Stimulated activated CD4-positive, alpha-beta T cell treated with anti-CD3 and anti-CD28 coated beads, Interleukin-1b, Interleukin-23, amount 100 ng/mL, for 48 hours (primary cell): Measurements from ENCODE around the gene RTN4RL1.
A peak's percentile ranks its signal among the peaks of the same experiment; 100 is the strongest.

Experiments
- DNase-seq: peaks from one replicate; pipeline ENCODE4 v3.0.0-alpha.2; 2020

RTN4RL1 gene

DNA sequence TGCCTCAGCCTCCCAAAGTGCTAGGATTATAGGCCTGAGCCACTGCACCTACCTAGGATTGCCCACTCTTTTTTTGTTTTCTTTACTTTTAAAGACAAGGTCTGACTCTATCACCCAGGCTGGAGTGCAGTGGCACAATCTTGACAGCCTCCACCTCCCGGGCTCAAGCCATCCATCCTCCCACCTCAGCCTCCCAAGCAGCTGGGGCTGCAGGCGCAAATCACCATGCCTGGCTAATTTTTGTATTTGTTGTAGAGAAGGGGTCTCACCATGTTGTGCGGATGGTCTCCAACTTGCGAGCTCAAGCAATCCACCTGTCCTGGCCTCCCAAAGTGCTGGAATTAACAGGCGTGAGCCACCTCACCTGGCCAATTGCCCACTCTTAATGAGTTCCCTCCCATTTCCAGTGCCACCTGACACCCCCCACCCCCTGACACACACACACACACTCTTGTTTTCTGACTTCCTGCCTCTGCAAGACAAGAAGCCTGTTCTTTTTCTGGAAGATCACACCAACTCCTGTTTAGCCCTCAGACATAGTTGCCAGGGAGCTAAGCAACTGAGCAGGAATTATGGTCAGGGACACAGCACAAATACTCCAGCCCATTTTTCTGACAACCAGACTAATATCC lies 19.2 kb upstream of the RTN4RL1 start:
- no peak for DNase-seq

DNA sequence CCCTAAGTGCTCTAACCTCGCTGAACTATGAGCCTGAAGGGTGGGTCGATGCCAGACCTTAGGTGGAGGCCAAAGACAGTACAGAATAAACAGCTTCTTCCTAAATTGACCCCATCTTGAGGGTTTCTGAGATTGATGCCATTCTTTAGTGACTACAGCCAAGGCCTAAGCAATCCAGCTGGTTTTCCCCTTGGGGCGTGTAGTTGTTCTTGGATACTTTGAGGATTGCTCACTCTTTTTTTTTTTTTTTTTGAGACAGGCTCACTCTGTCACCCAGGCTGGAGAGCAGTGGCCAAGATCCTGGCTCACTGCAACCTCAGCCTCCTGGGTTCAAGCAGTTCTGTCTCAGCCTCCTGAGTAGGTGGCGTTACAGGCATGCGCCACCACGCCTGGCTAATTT lies 18.7 kb upstream of the RTN4RL1 start:
- no peak for DNase-seq

DNA sequence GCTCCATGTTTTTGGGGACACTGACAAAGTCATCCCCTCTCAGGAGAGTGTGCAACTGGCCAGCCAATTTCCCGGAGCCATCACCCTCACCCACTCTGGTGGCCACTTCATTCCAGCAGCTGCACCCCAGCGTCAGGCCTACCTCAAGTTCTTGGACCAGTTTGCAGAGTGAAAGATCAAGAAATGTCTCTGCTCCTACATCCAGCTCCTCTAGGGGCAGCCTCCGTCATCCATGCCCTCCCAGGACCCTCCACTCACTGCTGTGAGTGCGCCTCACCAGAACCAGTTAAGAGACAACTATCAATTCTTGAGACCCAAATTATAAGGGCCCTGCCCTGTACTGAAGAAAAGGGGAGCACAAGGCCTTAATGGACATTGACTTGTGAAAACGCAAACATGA lies 17.8 kb upstream of the RTN4RL1 start:
- DNase-seq = no peak

DNA sequence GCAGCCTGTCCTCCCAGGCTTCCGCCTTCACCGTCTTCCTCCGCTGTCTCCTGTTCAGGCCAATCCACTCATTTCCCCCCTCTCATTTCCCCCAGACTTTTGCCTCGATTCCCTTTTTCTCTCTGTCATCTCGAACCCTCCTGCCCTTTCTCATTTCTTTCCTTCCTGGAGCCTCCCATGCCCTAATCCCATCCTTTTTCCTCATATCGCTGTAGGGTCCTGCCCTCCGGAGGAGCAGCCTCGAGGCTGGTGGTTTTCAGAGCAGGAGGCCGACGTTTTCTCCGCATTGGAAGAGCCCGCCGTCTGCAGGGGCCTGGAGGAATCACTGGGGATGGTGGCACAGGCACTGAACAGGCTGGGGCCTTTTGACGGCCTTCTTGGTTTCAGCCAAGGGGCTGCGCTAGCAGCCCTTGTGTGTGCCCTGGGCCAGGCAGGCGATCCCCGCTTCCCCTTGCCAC lies 17.3 kb upstream of the RTN4RL1 start:
- DNase-seq = no peak

DNA sequence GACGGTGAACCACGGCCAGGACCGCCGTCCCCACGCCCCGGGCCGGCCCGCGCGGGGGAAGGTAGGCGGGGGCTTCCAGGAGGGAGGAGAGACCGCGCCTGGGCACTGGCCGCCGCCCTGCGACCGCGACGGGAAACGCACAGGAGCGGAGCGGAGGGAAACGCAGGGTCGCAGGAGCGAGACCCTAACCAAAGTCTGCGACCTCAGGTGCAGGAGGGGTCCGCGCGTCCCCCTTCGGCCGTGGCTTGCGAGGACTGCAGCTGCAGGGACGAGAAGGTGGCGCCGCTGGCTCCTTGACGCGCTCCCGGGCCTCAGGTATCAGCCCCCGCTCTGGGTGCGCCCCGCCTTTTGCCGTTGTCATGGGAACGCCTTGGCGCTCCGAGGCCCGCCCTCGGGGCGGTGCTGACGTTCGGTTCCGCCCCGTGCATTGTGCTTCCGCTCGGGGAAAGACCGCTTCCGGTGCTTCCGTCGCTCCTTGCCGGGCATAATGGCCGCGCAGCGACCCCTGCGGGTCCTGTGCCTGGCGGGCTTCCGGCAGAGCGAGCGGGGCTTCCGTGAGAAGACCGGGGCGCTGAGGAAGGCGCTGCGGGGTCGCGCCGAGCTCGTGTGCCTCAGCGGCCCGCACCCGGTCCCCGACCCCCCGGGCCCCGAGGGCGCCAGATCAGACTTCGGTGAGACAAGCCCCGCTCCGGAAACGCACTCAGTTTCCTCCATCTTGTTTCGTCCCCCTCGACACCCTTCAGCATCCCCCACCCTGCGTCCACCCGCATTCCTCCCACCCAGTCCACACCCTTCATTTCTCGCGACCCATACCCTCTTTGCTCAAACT lies 16.6 kb upstream of the RTN4RL1 start, which contains the start of gene OVCA2:
TSS of gene OVCA2 (plus strand) at position 462 of the 829 bp plus-strand sequence. CDS start at position 488, 26 bp downstream.
- peak; percentile 96 for DNase-seq

DNA sequence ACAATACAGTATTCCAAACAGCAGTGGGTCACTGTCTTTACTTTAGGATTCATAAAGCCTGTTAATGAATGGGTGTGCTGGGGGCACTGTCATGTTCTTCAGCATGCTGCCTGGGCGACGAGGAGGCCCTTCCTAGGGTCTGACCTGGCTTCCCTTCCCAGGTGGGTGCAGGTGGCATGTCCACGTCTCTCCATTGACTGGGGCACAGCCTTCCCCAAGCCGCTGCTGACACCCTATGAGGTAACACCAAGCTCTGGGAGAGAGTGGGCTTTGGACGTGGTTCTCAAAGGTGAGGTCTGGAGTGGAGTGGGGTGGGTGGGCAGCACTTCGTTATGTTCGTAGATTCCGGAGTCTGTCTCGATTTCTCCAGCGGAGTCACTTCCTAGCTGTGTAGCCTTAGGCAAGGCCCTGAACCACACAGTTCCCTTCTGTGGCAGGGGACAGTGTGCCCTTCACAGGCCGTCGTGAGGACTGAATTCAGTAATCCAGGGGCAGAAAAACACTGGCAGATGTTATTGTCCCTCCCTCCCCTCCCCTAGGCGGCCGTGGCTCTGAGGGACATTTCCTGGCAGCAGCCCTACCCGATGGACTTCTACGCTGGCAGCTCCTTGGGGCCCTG lies 15.9 kb upstream of the RTN4RL1 start:
- no peak for DNase-seq

DNA sequence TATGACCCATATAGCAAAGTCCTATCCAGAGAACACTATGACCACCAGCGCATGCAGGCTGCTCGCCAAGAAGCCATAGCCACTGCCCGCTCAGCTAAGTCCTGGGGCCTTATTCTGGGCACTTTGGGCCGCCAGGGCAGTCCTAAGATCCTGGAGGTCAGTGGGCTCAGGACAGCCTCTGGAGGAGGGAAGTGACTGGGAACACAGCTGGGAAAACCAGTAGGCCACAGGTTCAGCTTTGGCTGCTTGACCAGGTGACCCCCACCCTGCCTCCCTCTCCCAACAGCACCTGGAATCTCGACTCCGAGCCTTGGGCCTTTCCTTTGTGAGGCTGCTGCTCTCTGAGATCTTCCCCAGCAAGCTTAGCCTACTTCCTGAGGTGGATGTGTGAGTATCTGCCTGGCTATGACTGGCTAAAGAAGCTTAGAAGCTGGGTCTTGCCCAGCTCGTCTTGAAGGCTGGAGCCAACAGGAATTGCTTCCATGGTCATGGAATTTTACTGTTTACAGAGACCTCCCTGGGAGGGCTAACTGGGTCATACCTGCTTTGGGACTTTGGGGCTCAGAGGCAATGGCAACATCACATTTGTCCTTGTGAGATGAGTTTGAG lies 15.2 kb upstream of the RTN4RL1 start:
- no peak for DNase-seq

DNA sequence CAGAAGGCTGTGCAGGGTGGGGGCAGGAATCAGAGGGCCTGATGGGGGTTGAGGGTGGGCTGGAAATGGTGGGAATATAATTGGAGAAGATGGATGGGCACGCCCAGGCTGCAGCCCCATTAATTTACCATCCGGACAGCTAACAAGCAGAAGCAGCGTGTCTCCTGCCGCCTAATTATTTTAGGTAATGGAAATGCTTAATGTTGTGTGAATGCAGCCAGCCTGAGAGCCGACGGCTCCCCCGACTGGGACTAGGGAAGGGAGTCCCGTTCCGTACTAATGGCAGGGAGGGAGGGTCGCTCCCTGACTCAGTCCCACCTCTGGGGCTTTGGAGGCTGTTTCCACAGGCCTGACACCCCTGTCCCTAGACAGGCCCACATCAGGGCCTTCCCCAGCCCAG lies 12.0 kb upstream of the RTN4RL1 start:
- no peak for DNase-seq

DNA sequence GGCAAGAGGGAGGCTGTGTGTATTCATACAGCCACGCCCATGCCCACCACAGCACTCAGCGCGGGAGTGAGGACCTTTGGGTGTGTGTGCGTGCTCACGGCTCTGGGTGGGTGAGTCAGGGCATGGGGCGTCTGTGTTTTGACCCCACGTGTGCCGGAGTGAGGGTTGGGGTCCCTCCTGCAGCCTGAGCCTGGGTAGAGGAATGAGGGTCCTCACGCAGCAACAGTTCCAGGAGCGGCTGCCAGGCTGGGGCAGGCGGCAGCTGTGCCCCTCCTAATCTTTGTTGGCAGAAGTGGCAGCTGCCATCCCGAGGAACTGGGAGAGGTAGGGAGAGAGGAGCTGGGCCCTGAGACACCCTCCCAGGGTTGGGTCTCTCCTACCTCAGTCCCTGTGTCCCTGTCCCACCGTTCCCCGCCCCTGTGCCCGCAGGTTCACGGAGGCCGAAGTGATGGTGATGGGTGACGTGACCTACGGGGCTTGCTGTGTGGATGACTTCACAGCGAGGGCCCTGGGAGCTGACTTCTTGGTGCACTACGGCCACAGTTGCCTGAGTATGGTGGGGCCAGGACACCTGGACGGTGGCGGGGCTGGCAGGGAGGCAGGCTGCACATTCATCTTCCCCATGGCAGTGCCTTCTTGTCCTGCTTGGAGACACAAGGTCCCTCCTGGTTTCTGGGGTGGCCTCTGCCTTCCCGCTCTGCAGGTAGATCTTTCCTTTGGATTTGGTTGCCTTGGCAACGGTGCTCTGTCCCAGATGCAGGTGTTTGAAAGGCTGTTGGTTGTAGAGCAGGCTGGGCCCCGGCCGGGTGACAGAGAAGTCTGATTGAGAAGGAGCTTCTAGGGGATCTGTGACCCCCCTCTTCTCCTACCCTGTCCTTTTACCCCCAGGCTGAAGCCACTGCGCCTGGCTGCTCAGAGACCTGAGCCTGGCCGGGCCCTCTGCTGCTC lies 10.7 kb upstream of the RTN4RL1 start:
- no peak for DNase-seq

DNA sequence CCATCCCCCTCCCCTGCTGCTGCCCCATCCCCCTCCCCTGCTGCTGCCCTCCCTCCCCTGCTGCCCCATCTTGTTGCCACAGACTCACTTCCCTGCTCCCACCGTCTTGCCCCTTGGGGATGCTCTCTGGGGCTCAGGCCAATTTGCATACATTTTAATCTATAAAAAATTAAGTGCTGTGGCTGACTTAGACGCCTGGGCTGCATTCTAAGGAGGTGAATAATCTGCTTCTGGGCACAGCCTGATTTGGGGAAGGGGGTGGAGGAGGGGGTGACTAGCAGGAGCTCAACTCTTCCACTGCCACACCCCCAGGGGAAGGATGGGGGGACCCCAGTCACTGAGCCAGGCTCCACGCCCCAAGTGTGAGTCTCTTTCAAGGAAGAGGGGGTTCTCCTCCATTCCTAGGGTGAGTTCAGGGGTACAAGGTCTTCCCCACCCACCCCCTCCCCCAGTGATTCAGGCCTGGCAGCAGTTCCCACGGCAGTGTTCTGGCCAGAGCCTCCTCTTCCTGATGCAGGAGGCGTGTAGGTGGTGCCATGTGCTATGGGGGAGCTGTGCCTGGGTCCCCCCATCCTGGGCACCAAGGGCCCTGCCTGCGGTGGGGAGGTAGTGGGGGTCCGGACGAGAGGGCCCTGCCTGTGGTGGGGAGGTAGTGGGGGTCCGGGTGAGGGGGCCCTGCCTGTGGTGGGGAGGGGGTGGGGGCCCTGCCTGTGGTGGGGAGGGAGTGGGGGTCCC lies 9.8 kb upstream of the RTN4RL1 start:
- no peak for DNase-seq

DNA sequence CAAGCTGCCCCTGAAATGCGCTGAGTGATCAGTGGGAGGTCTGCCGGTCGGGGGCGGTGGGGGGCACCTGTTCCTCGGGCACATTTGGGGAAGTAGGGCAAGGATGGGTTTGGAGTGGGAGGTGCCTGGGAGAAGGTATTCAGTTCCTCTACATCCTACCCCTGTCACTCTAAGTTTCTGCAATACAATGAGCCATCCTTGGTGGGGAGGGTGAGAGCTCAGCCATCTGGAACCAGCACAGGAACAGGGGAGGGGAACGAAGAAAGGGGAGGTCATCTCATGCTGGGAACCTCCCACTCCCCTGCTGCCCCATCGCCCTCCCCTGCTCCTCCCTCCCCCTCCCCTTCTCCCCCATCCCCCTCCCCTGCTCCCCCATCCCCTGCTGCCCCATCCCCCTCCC lies 9.0 kb upstream of the RTN4RL1 start:
- no peak for DNase-seq

DNA sequence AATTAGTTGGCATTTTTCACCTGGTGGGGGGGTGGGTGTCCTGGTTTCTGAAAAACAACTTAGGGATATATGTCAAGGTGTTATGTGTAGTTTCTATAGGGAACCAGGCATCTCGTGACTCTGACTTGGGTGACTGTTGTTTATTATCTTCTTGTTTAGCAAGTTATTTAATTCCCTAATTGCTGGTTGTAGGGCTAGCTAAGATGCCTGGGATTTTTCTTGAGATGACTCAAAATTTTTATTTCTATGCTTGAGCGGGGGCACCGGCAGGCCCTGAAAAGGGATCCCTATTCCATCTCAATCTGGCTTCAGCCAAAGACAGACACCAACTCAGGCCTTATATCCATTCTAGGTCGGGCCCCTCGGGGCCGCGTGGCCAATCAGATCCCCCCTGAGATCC lies 8.0 kb upstream of the RTN4RL1 start:
- DNase-seq = no peak

DNA sequence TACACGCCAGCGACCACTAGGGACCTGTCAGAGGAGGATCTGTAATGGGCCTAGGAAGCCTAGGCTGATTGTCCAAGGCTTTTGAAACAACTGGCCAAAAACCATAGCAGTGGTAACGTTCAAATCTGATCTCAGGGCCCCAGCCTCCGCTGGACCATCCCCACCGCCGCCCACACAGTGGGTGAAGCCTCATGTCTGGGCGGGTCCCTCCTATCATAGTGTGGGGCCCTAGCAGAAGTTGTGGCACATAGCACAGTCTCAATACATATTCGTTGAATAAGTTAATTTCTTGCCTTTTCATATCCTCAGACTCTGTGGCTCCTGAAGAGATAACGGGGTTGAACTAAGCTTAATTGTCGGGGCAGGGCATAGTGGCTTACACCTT lies 5.6 kb upstream of the RTN4RL1 start:
- peak; percentile 71 for DNase-seq

DNA sequence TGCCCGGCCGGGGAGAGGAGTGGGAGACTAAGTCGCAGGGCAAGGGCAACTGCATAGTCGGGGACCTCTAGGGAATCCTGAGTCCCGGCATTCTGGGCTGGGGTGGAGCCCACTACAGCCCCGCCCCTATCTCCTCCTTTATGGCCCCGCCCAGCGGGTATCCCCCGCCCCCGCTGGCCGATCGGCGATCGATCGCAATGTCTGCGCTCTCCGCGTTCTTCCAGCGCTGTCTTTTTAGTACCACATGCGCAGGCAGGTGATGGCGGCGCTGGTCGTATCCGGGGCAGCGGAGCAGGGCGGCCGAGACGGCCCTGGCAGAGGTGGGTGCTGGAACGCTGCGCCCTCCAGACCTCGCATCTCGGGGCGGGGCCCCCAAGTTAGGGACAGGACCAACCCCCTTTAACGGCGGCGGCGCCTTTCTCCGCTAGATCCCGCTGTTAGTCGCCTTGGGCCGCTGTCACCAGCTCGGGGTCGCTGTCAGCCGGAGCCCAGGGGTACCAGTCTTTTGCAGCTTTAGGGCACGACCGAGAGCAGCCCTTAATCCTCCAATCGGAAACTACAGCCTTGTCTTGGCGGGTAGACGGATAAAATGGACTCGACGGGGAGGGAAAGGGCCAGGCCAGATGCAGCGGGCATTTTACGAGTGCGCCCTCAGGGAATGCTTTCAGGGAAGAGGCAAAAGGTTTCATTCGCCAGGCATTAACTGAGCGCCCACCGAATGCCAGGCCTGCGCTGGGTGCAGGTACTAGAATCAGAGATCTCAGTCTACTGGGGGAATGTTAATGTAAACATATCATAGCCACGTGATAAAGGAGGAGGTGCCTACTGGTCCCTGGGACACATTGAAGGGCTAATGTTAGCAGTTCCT lies 5.0 kb upstream of the RTN4RL1 start, which contains the start of gene DPH1:
TSS of gene DPH1 (plus strand) at position 243 of the 868 bp plus-strand sequence. CDS start at position 260, 17 bp downstream.
- DNase-seq = peak; percentile 88

DNA sequence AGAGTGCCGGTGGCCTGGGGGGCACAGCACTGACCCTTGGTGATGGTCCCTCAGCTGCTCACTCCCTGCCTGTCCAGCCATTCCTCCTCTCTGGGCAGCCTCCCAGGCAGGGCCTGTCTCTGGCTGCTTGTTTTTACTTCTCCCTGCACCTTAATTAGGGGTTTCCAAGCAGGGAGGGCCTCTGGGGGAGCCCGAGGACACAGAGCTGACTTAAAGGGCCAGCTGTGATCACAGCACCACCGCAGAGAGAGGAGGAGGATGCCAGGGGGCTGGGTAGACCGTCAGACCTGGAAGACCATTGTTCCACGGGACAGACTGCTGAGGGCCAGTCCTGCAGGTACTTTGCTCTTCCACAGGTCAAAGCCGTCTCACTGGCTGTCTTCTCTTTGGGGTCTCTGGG lies 3.6 kb upstream of the RTN4RL1 start:
- DNase-seq = no peak

DNA sequence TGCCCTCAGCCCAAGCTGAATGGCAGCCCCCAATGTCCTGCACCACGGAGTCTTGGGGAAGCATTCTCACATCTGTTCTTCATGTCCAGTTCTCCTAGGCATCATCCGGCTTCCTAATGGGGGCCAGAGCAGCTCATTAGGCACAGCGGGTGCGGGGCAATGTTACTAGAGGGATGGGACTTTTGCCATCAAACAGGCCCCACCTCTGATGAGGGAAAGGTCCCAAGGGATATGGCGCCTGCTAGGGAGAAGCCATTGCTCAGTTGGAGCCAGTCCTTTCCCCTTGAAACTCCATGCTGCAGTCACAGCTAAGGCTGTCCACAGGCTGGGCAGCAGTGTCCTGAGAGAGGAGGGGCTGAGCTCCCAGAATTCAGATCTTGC lies 3.1 kb upstream of the RTN4RL1 start:
- DNase-seq = no peak

DNA sequence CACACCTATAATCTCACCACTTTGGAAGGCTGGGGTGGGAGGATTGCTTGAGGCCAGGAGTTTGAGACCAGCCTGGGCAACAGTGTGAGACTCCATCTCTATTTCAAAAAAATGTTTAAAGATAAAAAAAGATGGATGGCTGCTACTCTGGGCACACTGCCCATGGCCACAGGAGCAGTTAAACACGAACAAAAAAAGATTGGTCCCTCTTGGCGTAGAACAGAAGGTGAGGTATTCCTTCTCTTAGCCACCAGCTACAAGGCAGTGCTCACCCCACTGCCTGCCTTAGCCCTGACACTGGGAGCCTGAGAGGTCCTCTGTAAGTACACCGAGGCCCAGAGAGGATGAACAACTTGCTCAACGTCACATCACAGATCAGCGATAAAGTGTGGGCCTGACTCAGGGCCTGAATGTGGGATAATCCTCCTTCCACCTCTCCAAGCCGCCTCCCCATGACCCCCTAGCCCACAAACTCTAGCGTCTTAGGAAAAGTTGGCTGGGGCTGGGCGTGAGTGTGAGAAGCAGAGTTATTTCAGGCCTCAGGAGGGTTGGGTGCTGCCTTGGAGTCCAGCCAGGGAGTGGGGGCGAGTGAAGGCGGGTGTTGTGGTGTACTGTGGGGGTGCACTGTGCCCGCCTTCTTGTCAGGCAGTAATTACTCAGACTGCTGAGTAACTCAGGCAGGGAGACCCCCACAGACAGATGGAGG lies 2.5 kb upstream of the RTN4RL1 start:
- no peak for DNase-seq

DNA sequence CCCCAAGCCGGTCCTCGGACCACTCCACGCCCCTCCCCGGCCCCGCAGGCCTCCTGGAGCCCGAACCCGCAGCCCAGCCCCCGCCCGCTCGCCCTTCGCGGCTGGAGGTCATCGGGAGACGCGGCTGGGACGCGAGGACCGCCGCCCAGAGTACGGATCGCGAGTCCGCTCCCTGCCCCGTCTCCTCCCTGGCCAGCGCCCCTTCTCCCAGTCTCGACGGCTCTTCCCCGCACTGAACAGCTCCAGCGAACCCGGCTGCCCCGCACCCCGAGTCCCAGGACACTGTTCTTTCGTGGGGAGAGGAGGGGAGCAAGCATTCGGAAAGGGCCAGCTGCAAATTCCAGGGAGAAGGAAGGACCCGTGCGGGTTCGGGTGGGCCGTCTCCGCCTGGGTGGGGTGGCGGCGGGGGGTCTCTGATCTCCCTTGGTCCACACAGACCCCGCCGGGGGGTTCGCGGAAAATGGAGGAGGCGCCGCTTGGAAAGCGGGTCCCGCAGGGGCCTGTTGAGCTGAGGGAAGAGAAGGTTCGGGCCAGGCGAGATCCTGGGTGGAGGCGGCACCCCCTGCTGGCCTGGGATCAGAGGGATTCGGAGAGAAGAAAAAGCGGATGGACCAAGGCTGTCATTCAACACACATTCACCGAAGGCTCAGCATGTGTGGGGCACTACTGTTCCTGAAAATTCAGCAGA lies 632 bp upstream of the RTN4RL1 start:
- no peak for DNase-seq

DNA sequence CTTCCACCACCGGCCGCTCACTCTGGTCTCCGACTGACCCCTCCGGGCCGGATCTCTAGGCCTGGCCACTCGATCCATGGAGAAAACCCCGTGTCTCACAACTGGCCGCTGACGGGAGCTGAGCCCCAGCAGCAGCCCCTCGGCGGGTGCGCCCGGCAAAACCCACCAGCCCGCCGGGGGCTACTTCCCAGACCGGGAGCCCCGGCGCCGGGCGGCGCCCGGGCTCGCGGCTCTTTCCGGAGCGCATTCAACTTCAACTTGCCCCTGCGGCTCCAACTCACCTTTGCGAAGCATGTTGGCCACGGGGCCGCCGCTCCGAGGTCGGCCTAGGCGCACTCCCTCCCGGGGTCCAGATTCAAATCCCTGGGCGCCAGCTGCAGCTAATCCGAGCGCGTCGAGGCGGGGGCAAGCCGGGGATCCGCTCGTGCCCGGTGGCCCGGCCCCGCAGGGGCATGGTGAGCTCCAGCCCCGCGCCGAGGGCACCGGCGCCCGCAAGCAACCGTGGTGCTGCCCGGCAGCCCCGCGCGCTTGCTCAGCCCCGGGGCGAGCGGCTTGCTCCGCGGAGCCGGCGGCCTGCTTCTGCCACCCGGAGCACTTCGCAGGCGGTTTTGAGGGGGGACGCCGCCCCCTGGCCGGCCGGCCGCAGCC lies 438 bp downstream of the RTN4RL1 start:
- no peak for DNase-seq
